ENCODE measurements around the gene FAM20C.
"Not testable (repeated sequence)": the region's sequence is repeated elsewhere in the genome, so short reads cannot be mapped to it uniquely, and the experiment has no call there.

FAM20C gene

DNA sequence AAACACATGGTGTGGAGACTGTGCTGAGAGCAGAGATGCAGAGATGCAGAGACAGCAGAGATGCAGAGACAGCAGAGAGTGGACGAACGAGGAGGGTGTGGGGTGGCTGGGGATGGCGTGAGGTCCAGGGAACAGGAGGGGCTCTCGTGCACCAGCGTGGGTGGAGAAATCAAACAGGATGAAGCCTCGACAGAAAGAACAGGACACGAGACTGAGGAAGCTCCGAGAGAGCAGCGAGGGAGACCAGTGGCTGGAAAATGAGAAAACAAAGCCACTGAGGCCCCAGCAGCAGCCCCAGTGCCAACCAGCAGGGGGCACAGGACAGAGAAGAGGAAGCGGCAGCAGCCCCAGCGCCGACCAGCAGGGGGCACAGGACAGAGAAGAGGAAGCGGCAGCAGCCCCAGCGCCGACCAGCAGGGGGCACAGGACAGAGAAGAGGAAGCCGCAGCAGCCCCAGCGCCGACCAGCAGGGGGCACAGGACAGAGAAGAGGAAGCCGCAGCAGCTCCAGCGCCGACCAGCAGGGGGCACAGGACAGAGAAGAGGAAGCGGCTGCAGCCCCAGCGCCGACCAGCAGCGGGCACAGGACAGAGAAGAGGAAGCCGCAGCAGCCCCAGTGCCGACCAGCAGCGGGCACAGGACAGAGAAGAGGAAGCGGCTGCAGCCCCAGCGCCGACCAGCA lies 70.4 kb downstream of the FAM20C start:
- H3K18ac ChIP-seq (ENCODE audit: low read length); H3K4me1 ChIP-seq (ENCODE audit: control insufficient read depth, low read depth, low read length); H3K4me2 ChIP-seq (ENCODE audit: low read length); H4K8ac ChIP-seq (ENCODE audit: low read depth, low read length); DNase-seq; H2BK5ac ChIP-seq (ENCODE audit: low read length); H4K5ac ChIP-seq (ENCODE audit: low read length); H3K27me3 ChIP-seq (ENCODE audit: insufficient read depth, low read length, poor library complexity); H3K79me2 ChIP-seq (ENCODE audit: control insufficient read depth, insufficient read depth, low read length); H2BK15ac ChIP-seq (replicated peaks; ENCODE audit: low read depth); H3K79me1 ChIP-seq (ENCODE audit: low read length); H3K4ac ChIP-seq (ENCODE audit: low read depth, low read length); H3K36me3 ChIP-seq (ENCODE audit: control insufficient read depth, insufficient read depth, low read length); H3K23ac ChIP-seq (ENCODE audit: low read length); H2BK120ac ChIP-seq (ENCODE audit: low read depth, low read length); H3K9ac ChIP-seq (ENCODE audit: low read length); H3K27ac ChIP-seq (ENCODE audit: low read depth, low read length); H2AK5ac ChIP-seq (ENCODE audit: low read length); H3K56ac ChIP-seq (ENCODE audit: low read length): not testable (repeated sequence)
- whole genome bisulfite sequencing (ENCODE audit: extremely low coverage, insufficient coverage, low lambda C conversion rate): no CpG with 5 or more reads among the region's 31 CpGs
- peak overlapping the region; percentile 33 for H3K4me3 ChIP-seq (ENCODE audit: low read length)

DNA sequence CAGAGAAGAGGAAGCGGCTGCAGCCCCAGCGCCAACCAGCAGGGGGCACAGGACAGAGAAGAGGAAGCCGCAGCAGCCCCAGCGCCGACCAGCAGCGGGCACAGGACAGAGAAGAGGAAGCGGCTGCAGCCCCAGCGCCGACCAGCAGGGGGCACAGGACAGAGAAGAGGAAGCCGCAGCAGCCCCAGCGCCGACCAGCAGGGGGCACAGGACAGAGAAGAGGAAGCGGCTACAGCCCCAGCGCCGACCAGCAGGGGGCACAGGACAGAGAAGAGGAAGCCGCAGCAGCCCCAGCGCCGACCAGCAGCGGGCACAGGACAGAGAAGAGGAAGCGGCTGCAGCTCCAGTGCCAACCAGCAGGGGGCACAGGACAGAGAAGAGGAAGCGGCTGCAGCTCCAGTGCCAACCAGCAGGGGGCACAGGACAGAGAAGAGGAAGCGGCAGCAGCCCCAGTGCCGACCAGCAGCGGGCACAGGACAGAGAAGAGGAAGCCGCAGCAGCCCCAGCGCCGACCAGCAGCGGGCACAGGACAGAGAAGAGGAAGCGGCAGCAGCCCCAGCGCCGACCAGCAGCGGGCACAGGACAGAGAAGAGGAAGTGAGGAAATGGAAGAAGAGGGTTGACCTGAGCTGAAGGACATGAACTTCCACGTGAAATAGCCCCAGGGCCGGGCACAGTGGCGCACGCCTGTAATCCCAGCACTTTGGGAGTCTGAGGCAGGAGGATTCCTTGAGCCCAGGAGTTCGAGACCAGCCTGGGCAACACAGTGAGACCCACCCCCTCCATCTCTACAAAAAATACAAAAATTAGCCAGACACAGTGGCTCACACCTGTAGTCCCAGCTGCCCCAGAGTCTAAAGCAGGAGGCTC lies 71.3 kb downstream of the FAM20C start:
- H2BK5ac ChIP-seq (ENCODE audit: low read length); H3K36me3 ChIP-seq (ENCODE audit: control insufficient read depth, insufficient read depth, low read length); H2AK5ac ChIP-seq (ENCODE audit: low read length); H3K23ac ChIP-seq (ENCODE audit: low read length); H3K27ac ChIP-seq (ENCODE audit: low read depth, low read length); H3K56ac ChIP-seq (ENCODE audit: low read length); H3K79me1 ChIP-seq (ENCODE audit: low read length); H2BK120ac ChIP-seq (ENCODE audit: low read depth, low read length); H3K4ac ChIP-seq (ENCODE audit: low read depth, low read length); H2BK15ac ChIP-seq (replicated peaks; ENCODE audit: low read depth); H3K4me2 ChIP-seq (ENCODE audit: low read length); H3K18ac ChIP-seq (ENCODE audit: low read length); H4K5ac ChIP-seq (ENCODE audit: low read length); H3K4me1 ChIP-seq (ENCODE audit: control insufficient read depth, low read depth, low read length); DNase-seq; H3K4me3 ChIP-seq (ENCODE audit: low read length); H3K9ac ChIP-seq (ENCODE audit: low read length); H3K27me3 ChIP-seq (ENCODE audit: insufficient read depth, low read length, poor library complexity); H4K8ac ChIP-seq (ENCODE audit: low read depth, low read length); H3K79me2 ChIP-seq (ENCODE audit: control insufficient read depth, insufficient read depth, low read length): not testable (repeated sequence)
- no CpG with 5 or more reads among the region's 37 CpGs for WGBS (ENCODE audit: extremely low coverage, insufficient coverage, low lambda C conversion rate)

- Histone ChIP-seq H2AK5ac (ENCODE audit: low read length) (no peak overlapping the region), H4K8ac (ENCODE audit: low read depth, low read length) (no peak overlapping the region), H3K27me3 (ENCODE audit: insufficient read depth, low read length, poor library complexity) (no peaks in the 10 kb centered on the region), H3K56ac (ENCODE audit: low read length) (no peak overlapping the region), H3K23ac (ENCODE audit: low read length) (no peak overlapping the region), H3K27ac (ENCODE audit: low read depth, low read length) (no peak overlapping the region), H3K79me1 (ENCODE audit: low read length) (no peaks in the 10 kb centered on the region), H2BK120ac (ENCODE audit: low read depth, low read length) (no peak overlapping the region), H3K36me3 (ENCODE audit: control insufficient read depth, insufficient read depth, low read length) (no peaks in the 10 kb centered on the region), H3K4ac (ENCODE audit: low read depth, low read length) (no peak overlapping the region), H3K9ac (ENCODE audit: low read length) (no peak overlapping the region), H3K4me1 (ENCODE audit: control insufficient read depth, low read depth, low read length) (no peaks in the 10 kb centered on the region), H3K18ac (ENCODE audit: low read length) (no peak overlapping the region), H3K79me2 (ENCODE audit: control insufficient read depth, insufficient read depth, low read length) (no peaks in the 10 kb centered on the region), H3K4me3 (ENCODE audit: low read length) (no peak overlapping the region), H2BK15ac (replicated peaks; ENCODE audit: low read depth) (no peak overlapping the region), H2BK5ac (ENCODE audit: low read length) (no peak overlapping the region), H4K5ac (ENCODE audit: low read length) (no peak overlapping the region), H3K4me2 (ENCODE audit: low read length) (no peak overlapping the region)
- no peak for DNase-seq
- no CpG with 5 or more reads among the region's 27 CpGs for WGBS (ENCODE audit: extremely low coverage, insufficient coverage, low lambda C conversion rate)
These were observed 72.3 kb downstream of the FAM20C start for GRCh38 chr7:264541-265191.

DNA sequence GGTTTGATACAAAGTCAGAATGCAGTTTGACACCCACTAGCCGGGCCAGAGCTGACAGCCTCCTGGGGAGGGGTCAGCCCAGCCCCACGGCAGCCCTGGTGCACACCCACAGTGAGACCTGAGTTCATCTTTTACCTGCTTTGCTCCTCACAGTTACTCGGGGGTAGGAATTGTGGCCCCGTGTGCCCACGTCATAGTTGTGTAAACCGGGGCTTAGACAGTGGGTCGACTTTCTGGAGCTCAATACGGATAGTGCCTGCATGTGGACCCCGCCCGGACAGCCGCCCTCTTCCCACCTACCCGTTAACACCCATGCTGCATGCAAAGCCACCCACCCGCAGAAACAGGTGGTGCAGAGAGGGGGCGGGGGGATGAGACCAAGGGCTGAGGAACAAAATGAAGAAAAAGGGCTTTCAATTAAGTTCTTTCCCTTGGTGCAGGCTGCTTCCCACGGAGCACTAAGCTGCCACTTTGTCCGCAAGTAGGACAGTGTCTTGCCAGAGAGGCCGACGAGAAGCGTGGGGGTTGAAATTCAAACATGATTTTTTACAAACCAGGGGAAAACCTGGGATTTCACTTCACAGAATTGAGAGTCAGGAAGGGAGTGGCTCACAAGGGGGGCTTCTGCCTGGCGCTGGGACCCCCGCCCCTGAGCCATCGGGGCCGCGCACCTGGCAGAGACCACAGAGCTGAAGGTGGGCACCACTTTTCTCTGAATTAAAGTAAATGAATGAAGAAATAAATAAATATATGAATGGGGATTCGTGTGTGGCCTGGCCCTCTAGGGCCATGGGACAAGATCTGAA lies 73.0 kb downstream of the FAM20C start:
- no peak overlapping the region for H3K9ac ChIP-seq (ENCODE audit: low read length)
- no peak for DNase-seq
- WGBS (ENCODE audit: extremely low coverage, insufficient coverage, low lambda C conversion rate): no CpG with 5 or more reads among the region's 25 CpGs
- H3K56ac ChIP-seq (ENCODE audit: low read length): no peak overlapping the region
- H3K23ac ChIP-seq (ENCODE audit: low read length): no peak overlapping the region
- H3K79me1 ChIP-seq (ENCODE audit: low read length): no peaks in the 10 kb centered on the region
- H3K4me2 ChIP-seq (ENCODE audit: low read length): no peak overlapping the region
- no peak overlapping the region for H3K18ac ChIP-seq (ENCODE audit: low read length)
- no peaks in the 10 kb centered on the region for H3K79me2 ChIP-seq (ENCODE audit: control insufficient read depth, insufficient read depth, low read length)
- no peak overlapping the region for H3K4me3 ChIP-seq (ENCODE audit: low read length)
- H3K27ac ChIP-seq (ENCODE audit: low read depth, low read length): no peak overlapping the region
- H3K27me3 ChIP-seq (ENCODE audit: insufficient read depth, low read length, poor library complexity): no peaks in the 10 kb centered on the region
- no peak overlapping the region for H3K4ac ChIP-seq (ENCODE audit: low read depth, low read length)
- H4K8ac ChIP-seq (ENCODE audit: low read depth, low read length): no peak overlapping the region
- H2BK120ac ChIP-seq (ENCODE audit: low read depth, low read length): no peak overlapping the region
- no peak overlapping the region for H2AK5ac ChIP-seq (ENCODE audit: low read length)
- no peaks in the 10 kb centered on the region for H3K4me1 ChIP-seq (ENCODE audit: control insufficient read depth, low read depth, low read length)
- no peaks in the 10 kb centered on the region for H3K36me3 ChIP-seq (ENCODE audit: control insufficient read depth, insufficient read depth, low read length)
- H2BK15ac ChIP-seq (replicated peaks; ENCODE audit: low read depth): no peak overlapping the region
- H2BK5ac ChIP-seq (ENCODE audit: low read length): no peak overlapping the region
- no peak overlapping the region for H4K5ac ChIP-seq (ENCODE audit: low read length)

- Histone ChIP-seq H2AK5ac (ENCODE audit: low read length) (no peak overlapping the region), H3K4me3 (ENCODE audit: low read length) (no peak overlapping the region), H4K5ac (ENCODE audit: low read length) (no peak overlapping the region), H3K18ac (ENCODE audit: low read length) (no peak overlapping the region), H2BK15ac (replicated peaks; ENCODE audit: low read depth) (no peak overlapping the region), H3K79me1 (ENCODE audit: low read length) (no peaks in the 10 kb centered on the region), H3K4ac (ENCODE audit: low read depth, low read length) (no peak overlapping the region), H3K27ac (ENCODE audit: low read depth, low read length) (no peak overlapping the region), H3K56ac (ENCODE audit: low read length) (no peak overlapping the region), H3K4me2 (ENCODE audit: low read length) (no peak overlapping the region), H3K27me3 (ENCODE audit: insufficient read depth, low read length, poor library complexity) (no peaks in the 10 kb centered on the region), H2BK5ac (ENCODE audit: low read length) (no peak overlapping the region), H3K23ac (ENCODE audit: low read length) (no peak overlapping the region), H4K8ac (ENCODE audit: low read depth, low read length) (no peak overlapping the region), H3K36me3 (ENCODE audit: control insufficient read depth, insufficient read depth, low read length) (no peaks in the 10 kb centered on the region), H2BK120ac (ENCODE audit: low read depth, low read length) (no peak overlapping the region), H3K4me1 (ENCODE audit: control insufficient read depth, low read depth, low read length) (no peaks in the 10 kb centered on the region), H3K9ac (ENCODE audit: low read length) (no peak overlapping the region), H3K79me2 (ENCODE audit: control insufficient read depth, insufficient read depth, low read length) (no peaks in the 10 kb centered on the region)
- DNase-seq: no peak
- WGBS (ENCODE audit: extremely low coverage, insufficient coverage, low lambda C conversion rate): no CpG with 5 or more reads among the region's 22 CpGs
These were observed 73.9 kb downstream of the FAM20C start for GRCh38 chr7:265998-266850.

All from mesendoderm (in vitro differentiated cells).